ENCODE data around the gene NEURL3.

Gene NEURL3

GRCh38 chr2:96546321-96546720, 41.2 kb upstream of the NEURL3 start:
- Histone ChIP-seq H3K36me3 (peaks cover 93 to 100% (median 99%) of the 10 kb centered on the region in 11 experiments), H3K4me2 (peak overlapping the region; percentile 16 to 77 (median 57)), H3K4me1 (peaks cover 33 to 60% (median 48%) of the 10 kb centered on the region in 10 experiments), H3K27me3 (no peaks in the 10 kb centered on the region), H3K9me3 (replicated peaks in 1 of 11) (peaks cover 0 to 44% (median 23%) of the 10 kb centered on the region in 11 experiments; a peak in 14 of 22 replicates), H3K4me3 (no peak overlapping the region), H4K20me1 (peaks cover 99 to 100% (median 100%) of the 10 kb centered on the region in 11 experiments), H3K27ac (no peak overlapping the region; a peak in 1 of 22 replicates), H3K9ac (peak overlapping the region in 5 of 11 experiments; percentile 6 to 50 (median 16); a peak in 3 of 22 replicates)
- no peak for TF ChIP-seq Cebpa-rat (IDR thresholded peaks at IDR 0.05)

- Histone ChIP-seq H3K4me2 (peak overlapping the region in 4 of 11 experiments; percentile 2 to 28 (median 15); a peak in 3 of 22 replicates), H3K9ac (peak overlapping the region in 1 of 11 experiments; percentile 23; a peak in 1 of 22 replicates), H3K27ac (no peak overlapping the region), H3K4me3 (no peak overlapping the region), H4K20me1 (peaks cover 99 to 100% (median 100%) of the 10 kb centered on the region in 11 experiments), H3K36me3 (peaks cover 66 to 85% (median 72%) of the 10 kb centered on the region in 11 experiments), H3K27me3 (no peaks in the 10 kb centered on the region; a peak in 1 of 22 replicates), H3K4me1 (peaks cover 51 to 80% (median 67%) of the 10 kb centered on the region in 10 experiments), H3K9me3 (replicated peaks in 1 of 11) (peaks cover 0 to 44% (median 23%) of the 10 kb centered on the region in 11 experiments; a peak in 14 of 22 replicates)
- no peak for TF ChIP-seq Cebpa-rat (IDR thresholded peaks at IDR 0.05)
Observed at GRCh38 chr2:96542357-96542977, 37.3 kb upstream of the NEURL3 start.

GRCh38 chr2:96541398-96542152, 36.4 kb upstream of the NEURL3 start:
- peaks cover 0 to 44% (median 23%) of the 10 kb centered on the region in 11 experiments; a peak in 14 of 22 replicates for H3K9me3 ChIP-seq (replicated peaks in 1 of 11)
- no peak overlapping the region for H3K4me3 ChIP-seq
- H3K4me2 ChIP-seq = peak overlapping the region in 4 of 11 experiments; percentile 13 to 28 (median 16); a peak in 3 of 22 replicates
- H3K9ac ChIP-seq = peak overlapping the region in 1 of 11 experiments; percentile 23; a peak in 2 of 22 replicates
- H3K36me3 ChIP-seq = peaks cover 60 to 76% (median 64%) of the 10 kb centered on the region in 11 experiments
- peaks cover 44 to 71% (median 59%) of the 10 kb centered on the region in 10 experiments for H3K4me1 ChIP-seq
- no peaks in the 10 kb centered on the region; a peak in 1 of 22 replicates for H3K27me3 ChIP-seq
- no peak for TF ChIP-seq Cebpa-rat (IDR thresholded peaks at IDR 0.05)
- H3K27ac ChIP-seq = no peak overlapping the region
- H4K20me1 ChIP-seq = peaks cover 92 to 99% (median 95%) of the 10 kb centered on the region in 11 experiments

- peaks cover 47 to 70% (median 61%) of the 10 kb centered on the region in 10 experiments for H3K4me1 ChIP-seq
- H3K9ac ChIP-seq = peak overlapping the region in 1 of 11 experiments; percentile 99; a peak in 2 of 22 replicates
- TF ChIP-seq Cebpa-rat (IDR thresholded peaks at IDR 0.05) = no peak
- H3K27me3 ChIP-seq = no peaks in the 10 kb centered on the region; a peak in 1 of 22 replicates
- no peak overlapping the region for H3K27ac ChIP-seq
- no peak overlapping the region for H3K4me3 ChIP-seq
- H3K4me2 ChIP-seq = peak overlapping the region; percentile 97 to 100 (median 99)
- peaks cover 46 to 62% (median 51%) of the 10 kb centered on the region in 11 experiments for H3K36me3 ChIP-seq
- peaks cover 0 to 34% (median 23%) of the 10 kb centered on the region in 11 experiments; a peak in 14 of 22 replicates for H3K9me3 ChIP-seq (replicated peaks in 1 of 11)
- peaks cover 78 to 85% (median 81%) of the 10 kb centered on the region in 11 experiments for H4K20me1 ChIP-seq
Observed at GRCh38 chr2:96540136-96540535, 35.0 kb upstream of the NEURL3 start.

GRCh38 chr2:96539215-96539920, 34.2 kb upstream of the NEURL3 start:
- peak overlapping the region; percentile 76 to 95 (median 82); a peak in 19 of 20 replicates for H3K4me3 ChIP-seq

GRCh38 chr2:96538487-96539214, 33.5 kb upstream of the NEURL3 start:
- Histone ChIP-seq H3K9ac (peak overlapping the region; percentile 93 to 99 (median 97)), H3K4me1 (peaks cover 55 to 80% (median 72%) of the 10 kb centered on the region in 10 experiments), H3K36me3 (peaks cover 31 to 47% (median 36%) of the 10 kb centered on the region in 11 experiments), H3K9me3 (replicated peaks in 1 of 11) (peaks cover 0 to 20% (median 10%) of the 10 kb centered on the region in 11 experiments; a peak in 12 of 22 replicates), H4K20me1 (peaks cover 63 to 70% (median 66%) of the 10 kb centered on the region in 11 experiments), H3K27ac (peak overlapping the region; percentile 94 to 99 (median 98)), H3K4me3 (peak overlapping the region; percentile 76 to 95 (median 82)), H3K4me2 (peak overlapping the region; percentile 97 to 100 (median 99)), H3K27me3 (no peaks in the 10 kb centered on the region; a peak in 1 of 22 replicates)
- TF ChIP-seq Cebpa-rat (IDR thresholded peaks at IDR 0.05) = no peak

More at GRCh38 chr2:96539215-96539920, 34.2 kb upstream of the NEURL3 start:
- peak overlapping the region; percentile 93 to 99 (median 97); a peak in 18 of 22 replicates for H3K9ac ChIP-seq
- H3K4me2 ChIP-seq = peak overlapping the region; percentile 97 to 100 (median 99)
- H3K27ac ChIP-seq = peak overlapping the region in 8 of 11 experiments; percentile 94 to 99 (median 98); a peak in 9 of 22 replicates
- H4K20me1 ChIP-seq = peaks cover 70 to 77% (median 73%) of the 10 kb centered on the region in 11 experiments
- peaks cover 38 to 54% (median 43%) of the 10 kb centered on the region in 11 experiments for H3K36me3 ChIP-seq
- no peaks in the 10 kb centered on the region; a peak in 1 of 22 replicates for H3K27me3 ChIP-seq
- TF ChIP-seq Cebpa-rat (IDR thresholded peaks at IDR 0.05) = no peak
- H3K4me1 ChIP-seq = peaks cover 48 to 74% (median 66%) of the 10 kb centered on the region in 10 experiments
- peaks cover 0 to 27% (median 17%) of the 10 kb centered on the region in 11 experiments; a peak in 14 of 22 replicates for H3K9me3 ChIP-seq (replicated peaks in 1 of 11)

GRCh38 chr2:96537734-96538486, 32.8 kb upstream of the NEURL3 start:
- TF ChIP-seq Cebpa-rat (IDR thresholded peaks at IDR 0.05) = no peak
- Histone ChIP-seq H3K4me1 (peaks cover 62 to 85% (median 79%) of the 10 kb centered on the region in 10 experiments), H3K4me3 (peak overlapping the region; percentile 76 to 95 (median 82)), H3K9me3 (replicated peaks in 1 of 11) (peaks cover 0 to 12% (median 6%) of the 10 kb centered on the region in 11 experiments; a peak in 9 of 22 replicates), H3K27me3 (no peaks in the 10 kb centered on the region; a peak in 1 of 22 replicates), H3K9ac (peak overlapping the region; percentile 93 to 99 (median 97)), H3K27ac (peak overlapping the region; percentile 94 to 99 (median 98)), H4K20me1 (peaks cover 56 to 62% (median 59%) of the 10 kb centered on the region in 11 experiments), H3K36me3 (peaks cover 24 to 40% (median 29%) of the 10 kb centered on the region in 11 experiments), H3K4me2 (peak overlapping the region; percentile 97 to 100 (median 99))
